NT2/D1 (cell line): ENCODE results near the gene MAST4.

Experiments
- SUZ12 ChIP-seq: IDR thresholded peaks from 2 replicates; pipeline ENCODE4 v1.6.1; 2011; ENCODE audit not compliant: insufficient read length, insufficient read depth; ENCODE audit errors: extremely low read depth
- YY1 ChIP-seq: IDR thresholded peaks from 2 replicates; pipeline ENCODE4 v1.6.1; 2011; ENCODE audit not compliant: insufficient read length, insufficient read depth

- TF ChIP-seq YY1 (no peak), SUZ12 (no peak)
These were observed 336.9 kb downstream of the MAST4 start for GRCh38 chr5:66933066-66933465.
